Stimulated activated CD8-positive, alpha-beta memory T cell treated with anti-CD3 and anti-CD28 coated beads, Interleukin-12 subunit alpha, Interleukin-12 subunit beta, amount 100 ng/mL, for 24 hours (primary cell): Measurements from ENCODE around the gene RAB8A.
"Not testable (repeated sequence)": the region's sequence is repeated elsewhere in the genome, so short reads cannot be mapped to it uniquely, and the experiment has no call there.

Experiments
- DNase-seq: peaks from one replicate; pipeline ENCODE4 v3.0.0-alpha.2; 2020; ENCODE audit errors: extremely low read depth

Gene RAB8A

DNA sequence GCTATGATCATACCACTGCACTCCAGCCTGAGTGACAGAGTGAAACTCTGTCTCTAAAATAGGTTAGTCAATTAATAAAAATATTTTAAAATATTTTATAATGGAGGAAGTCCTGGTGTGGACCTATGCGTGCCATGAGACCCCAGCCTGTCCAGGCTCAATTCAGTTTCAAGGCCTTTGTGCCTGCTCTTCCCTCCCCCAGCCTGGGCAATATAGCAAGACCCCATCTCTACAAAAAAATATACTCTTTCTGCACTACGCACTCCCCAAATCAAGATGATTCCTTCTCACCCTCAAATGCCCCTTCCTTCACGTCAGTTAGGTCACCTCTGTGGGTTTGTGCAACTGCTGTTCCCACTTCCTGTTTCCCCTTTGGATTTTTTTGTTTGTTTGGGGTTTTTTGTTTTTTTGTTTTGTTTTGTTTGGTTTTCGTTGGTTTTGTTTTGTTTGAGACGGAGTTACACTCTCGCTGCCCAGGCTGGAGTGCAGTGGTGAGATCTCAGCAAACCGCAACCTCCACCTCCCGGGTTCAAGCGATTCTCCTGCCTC is 30.4 kb downstream of the RAB8A start:
- DNase-seq, result no peak

DNA sequence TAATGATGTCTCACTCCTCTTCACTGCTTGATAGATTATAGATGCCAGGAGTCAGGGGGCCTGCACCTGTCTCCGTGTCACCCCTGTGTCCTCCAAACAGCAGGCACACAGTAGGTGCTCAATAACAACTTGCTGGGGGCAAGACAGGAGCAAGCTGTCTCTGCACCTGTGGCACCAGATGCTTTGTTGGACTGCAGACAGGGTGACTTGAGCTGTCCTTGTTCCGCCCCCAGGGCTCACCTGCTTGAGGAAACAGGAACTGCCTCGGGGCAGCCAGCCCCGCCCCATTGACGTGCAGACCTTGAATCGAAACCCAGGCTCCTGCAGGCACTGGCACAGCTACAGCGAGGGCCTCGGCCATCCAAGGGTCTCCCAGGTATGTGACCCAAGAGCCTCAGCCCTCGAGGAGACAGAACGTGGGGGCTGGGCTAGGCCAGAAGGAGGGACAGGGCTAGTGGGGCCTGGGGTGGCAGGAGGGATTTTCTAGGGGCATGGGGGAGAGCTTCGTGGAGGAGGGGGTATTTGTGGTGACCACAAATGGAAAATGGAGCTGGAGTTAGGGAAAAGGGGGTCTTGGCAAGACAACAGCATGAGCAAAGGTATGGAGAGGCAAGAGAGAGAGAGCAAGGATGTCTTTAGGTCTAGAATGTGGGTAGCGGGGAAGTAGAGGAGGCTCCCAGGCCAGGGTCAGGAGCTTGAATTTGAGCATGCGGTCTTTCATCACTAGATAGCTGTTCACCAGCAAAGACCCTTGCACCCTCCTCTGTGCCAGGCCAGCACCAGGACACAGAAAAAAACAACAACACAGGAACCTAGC is 31.9 kb downstream of the RAB8A start, which contains the start of gene HSH2D:
HSH2D (plus strand) TSS at position 287 of the 817 bp plus-strand sequence. CDS start 5,066 bp downstream, outside the sequence.
- DNase-seq, result peak; percentile 45

DNA sequence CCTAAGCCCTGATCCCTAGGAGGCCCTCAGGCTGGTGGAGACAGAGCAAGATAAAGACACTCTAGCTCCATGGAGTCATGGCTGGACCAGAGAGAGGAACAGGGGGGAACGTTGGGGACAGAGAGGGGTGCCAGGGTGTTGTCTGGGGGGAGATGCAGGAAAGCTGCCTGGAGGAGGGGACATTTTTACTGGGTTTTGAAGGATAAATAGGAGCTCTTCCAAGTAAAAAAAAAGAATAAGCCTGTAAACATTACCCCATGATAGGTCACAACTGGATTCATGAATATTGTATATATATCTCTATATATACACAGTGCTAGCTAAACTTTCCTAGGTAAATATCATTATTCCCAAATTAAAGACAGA is 32.5 kb downstream of the RAB8A start:
- no peak for DNase-seq

DNA sequence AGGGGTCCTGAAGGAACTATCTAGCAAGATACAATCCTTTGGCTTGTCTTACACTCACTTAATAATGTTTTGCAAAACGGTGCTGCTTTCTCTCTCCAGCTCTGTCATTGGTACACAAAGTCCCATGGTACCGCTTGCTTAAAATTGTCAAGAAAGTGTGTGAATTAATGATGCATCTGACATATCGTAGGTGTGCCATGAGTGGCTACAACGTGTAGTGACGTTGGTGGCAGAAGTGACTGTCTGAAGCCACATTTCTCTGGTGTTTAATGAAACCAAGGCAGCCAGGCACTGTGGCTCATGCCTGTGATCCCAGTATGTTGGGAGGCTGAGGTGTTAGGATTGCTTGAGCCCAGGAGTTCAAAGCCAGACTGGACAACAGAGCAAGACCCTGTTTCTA is 34.4 kb downstream of the RAB8A start:
- no peak for DNase-seq

DNA sequence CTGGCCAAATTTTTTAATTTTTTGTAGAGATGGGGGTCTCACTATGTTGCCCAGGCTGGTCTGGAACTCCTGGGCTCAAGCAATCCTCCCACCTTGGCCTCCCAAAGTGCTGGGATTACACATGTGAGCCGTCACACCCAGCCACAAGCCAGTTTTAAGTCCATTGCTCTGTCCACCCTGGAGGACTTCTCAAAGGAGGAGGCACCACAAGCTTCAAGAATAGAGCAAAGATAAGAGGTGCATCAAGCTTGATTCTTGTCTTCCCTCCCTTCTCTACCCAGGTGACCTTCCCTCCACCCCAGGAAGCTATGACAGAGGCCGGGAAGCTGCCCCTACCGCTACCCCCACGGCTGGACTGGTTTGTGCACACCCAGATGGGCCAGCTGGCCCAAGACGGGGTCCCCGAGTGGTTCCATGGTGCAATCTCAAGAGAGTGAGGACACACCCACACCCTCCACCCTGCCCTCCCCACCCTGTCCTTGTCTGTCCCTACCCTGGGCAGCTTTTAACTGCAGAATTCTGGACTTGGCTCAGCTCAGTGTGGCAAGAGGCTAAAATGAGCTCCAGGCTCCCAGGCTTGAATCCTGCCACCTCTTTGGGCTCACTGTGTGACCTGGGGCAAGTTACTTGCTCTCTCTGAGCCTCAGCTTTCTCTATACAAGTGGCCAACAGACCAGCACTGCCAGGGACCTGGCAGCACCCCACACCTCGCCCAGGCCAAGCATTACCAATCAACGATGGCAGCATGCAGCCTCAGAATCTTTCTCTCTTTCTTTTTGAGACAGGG is 36.9 kb downstream of the RAB8A start:
- DNase-seq, result no peak

DNA sequence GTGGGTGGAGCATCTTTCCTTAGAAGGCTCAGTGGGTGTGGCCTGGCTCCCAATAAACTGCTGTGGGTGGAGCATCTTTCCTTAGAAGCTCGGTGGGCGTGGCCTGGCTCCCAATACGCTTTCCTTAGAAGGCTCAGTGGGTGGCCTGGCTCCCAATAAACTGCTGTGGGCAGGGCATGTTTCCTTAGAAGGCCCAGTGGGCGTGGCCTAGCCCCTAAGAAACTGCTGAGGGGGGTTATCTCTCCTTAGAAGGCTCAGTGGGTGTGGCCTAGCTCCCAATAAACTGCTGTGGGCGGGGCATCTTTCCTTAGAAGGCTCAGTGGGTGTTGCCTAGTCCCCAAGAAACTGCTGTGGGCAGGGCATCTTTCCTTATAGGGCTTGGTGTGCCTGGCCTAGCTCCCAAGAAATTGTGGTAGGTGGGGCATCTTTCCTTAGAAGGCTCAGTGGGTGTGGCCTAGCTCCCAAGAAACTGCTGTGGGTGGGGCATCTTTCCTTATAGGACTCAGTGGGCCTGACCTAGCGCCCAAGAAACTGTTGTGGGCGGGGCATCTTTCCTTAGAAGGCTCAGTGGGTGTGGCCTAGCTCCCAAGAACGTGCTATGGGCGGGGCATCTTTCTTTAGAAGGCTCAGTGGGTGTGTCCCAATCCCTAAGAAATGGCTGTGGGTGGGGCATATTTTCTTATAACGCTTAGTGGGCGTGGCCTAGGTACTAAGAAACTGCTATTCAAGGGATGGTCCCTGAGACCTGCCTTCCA is 42.1 kb downstream of the RAB8A start:
- DNase-seq, result no peak

DNA sequence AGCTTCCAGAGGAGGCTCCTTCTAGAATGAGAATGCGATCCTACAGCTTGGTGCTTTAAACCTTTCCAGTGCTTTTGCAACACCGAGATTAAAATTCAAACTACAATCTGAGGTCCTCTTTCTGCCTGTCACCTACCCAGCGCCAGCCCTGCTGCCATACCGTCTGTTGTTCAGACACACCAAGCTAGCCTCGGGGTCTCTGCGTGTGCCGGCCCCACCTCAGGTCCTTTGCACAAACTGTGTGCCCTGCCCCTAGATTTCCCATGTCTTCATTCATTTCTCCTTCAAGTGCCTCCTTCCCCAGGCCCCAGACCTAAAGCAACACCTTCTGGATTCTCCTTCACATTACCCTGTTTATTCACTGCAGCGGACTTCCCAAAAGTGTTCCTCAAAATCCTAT is 42.9 kb downstream of the RAB8A start:
- DNase-seq, result no peak

DNA sequence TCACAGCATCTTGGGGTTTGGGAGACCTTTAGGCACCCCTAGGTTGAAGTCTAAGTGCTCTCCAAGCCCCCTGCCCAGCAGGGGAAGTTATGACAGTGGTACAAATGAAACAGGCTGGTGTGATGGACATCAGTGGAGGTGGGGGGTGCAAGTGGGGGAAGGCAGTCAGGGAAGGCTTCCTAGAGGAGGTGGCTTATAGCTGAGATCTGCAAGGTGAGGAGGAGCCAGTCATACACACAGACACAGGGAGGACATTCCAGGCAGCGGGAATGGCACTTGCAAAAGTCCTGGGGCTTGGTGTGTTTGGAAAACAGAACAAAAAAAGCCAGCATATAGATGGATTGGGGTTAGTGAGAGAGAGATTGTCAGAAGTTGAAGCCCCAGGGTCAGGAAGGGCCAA is 43.4 kb downstream of the RAB8A start:
- no peak for DNase-seq

DNA sequence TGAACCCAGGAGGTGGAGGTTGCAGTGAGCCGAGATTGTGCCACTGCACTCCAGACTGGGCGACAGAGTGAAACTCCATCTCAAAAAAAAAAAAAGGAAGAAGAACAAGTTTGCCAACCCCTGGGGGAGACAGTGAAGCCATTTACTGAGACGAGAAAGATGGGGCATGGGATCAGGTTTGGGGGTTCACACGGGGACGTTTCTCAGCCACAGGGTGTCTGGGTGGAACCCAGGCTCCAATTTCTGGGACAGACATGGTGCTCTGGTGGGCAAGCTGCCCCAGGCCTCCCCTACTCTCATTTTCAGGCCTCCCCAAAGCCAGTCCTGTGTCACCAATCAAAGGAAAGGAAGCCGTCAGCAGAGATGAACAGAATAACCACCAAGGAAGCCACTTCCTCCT is 45.2 kb downstream of the RAB8A start:
- DNase-seq, result no peak

DNA sequence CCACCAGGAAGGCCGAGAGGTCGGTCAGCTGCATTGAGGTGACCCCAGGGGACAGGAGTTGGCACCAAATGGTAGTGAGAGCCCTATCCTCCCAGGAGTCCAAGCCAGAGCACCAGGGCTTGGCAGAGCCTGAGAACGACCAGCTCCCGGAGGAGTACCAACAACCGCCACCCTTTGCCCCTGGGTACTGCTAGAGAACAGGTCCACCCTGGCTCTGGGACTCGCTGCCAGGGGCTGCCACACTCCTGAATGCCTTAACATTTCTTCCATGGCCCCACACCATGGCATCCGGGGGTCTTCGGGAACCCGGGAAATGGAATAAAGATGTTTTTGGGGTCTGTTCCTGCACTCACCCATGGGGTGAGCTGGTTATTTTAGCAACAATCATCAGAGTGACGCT is 45.9 kb downstream of the RAB8A start:
- no peak for DNase-seq

DNA sequence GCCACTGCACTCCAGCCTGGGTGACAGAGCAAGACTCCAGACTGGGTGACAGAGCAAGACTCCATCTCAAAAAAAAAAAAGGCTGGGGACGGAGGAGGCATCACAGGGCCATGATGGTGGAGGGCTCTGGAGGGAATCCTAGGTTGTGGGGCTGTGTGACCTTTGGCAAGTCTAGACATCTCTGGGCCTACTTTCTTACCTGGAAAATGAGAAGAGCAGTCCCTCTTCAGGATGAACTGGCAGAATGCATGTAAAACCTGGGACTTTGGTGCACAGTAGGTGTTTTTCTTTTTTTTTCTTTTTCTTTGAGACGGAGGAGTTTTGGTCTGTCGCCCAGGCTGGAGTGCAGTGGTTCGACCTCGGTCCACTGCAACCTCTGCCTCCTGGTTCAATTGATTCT is 48.0 kb downstream of the RAB8A start:
- no peak for DNase-seq

DNA sequence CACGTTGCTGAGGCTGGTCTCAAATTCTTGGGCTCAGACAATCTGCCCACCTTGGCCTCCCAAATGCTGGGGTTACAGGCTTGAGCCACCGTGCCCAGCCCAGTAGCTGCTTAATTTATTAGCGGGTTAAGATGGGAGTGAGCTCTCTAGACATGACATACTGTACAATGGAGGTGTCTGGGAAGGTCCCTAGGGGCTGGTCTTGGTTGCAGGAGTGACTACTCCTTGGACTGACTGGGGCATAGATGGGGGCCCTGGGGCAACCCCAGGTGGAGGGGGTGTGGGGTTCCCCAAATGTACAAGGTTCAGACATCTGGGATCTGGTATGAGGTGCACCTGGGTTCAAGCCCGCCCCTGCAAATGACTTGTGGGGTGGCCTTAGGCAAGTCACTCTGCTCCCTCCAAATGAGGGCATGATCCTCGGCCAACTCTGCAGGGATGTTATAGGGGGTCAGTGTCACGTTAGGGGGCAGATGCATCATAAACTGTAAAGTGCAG is 48.8 kb downstream of the RAB8A start:
- DNase-seq, result no peak

DNA sequence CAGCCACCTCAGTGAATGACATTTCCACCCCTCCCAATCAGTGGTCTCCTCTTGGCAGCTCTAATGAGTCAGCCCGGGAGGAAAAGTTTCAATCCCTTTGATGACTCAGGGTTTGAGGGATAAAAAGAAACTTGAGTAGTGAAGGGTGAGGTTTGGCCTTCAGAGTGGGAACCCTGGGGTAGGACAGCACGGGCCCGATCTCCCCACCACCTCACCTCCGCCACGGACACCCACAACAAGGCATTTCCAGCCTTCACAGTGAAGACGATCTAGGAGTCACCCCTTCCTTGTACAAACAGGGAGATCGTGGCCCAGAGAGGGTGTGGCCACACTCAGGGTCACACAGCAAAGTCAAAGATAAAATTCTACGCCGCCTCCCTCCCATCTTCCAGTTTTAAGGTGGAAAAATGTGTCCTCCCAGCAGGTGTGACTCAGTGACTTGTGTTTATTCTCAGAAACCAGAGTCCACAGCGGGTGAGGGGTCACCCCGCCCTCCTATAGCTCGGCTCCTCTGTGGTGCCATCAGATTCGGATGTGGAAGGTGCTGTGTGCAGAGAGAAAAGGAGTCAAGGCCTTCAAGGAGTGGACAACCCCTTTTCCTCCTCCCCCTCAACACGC is 49.4 kb downstream of the RAB8A start:
- DNase-seq, result peak; percentile 14

DNA sequence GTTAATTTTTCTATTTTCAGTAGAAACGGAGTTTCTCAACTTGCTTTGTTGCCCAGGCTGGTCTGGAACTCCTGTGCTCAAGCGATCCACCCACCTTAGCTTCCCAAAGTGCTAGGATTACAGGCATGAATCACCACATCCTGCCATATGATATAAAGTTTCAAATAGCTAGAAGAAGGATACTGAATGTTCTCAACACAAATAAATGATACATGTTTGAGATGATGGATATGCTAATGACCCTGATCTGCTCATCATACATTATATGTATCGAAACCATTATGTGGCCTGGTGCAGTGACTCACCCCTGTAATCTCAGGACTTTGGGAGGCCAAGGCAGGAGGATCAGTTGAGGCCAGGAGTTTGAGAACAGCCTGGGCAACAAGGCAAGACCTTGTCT is 50.2 kb downstream of the RAB8A start:
- no peak for DNase-seq

DNA sequence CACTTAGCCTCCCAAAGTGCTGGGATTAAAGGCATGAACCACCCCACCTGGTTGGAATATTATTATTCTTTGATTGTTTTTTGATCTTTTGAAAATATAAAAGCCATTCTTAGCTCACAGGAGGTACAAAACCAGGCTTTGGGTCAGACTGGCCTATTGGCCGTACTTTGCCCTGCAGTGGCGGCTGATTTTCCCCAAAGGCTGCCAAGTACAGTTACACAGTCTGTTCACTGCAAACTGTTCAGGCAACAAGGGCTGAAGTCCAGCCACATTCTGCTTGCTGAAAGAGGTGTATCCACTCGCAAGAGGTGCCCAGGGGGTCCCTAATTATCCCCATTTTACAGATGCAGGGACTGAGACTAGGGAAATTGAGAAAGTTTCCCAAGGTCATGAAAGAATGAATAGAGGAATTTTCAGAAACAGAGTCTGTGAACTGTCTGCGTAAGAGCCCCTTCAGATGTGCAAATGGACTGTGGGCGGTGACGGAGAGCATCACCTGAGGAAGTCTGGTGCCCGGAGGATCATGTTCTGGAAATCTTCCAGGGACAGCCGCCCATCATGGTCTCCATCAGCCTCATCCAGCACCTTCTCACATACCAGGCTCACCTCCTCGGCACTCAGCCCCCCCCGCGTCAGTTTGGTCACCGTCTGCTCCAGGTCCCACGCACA is 52.7 kb downstream of the RAB8A start:
- no peak for DNase-seq

DNA sequence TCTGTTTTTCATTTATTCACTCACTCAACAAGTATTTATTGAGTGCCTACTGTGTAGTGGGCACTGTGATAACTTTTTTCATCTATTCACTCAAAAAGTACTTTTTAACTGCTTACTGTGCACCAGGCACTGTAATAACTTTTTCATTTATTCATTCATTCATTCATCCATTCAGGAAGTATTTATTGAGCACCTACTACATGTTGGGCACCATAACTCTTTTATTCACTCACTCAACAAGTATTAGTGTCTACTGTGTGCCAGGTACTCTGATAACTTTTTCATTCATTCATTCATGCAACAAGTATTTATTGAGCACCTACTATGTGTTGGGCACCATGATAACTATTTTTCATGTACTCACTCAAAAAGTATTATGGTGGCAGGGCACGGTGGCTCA is 54.7 kb downstream of the RAB8A start:
- no peak for DNase-seq

DNA sequence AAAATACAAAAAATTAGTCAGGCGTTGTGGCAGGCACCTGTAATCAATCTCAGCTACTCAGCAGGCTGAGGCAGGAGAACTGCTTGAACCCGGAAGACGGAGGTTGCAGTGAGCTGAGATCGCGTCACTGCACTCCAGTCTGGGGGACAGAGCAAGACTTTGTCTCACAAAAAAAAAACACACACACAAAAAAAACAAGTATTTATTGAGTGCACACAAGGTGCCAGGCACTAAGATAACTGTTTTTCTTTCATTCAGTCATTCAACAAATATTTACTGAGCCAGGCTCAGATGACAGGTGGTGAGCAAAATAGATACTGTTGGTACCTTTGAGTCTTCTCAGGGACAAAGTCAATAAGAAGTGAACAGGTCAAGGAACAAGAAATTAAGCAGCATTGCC is 55.4 kb downstream of the RAB8A start:
- DNase-seq, result no peak

DNA sequence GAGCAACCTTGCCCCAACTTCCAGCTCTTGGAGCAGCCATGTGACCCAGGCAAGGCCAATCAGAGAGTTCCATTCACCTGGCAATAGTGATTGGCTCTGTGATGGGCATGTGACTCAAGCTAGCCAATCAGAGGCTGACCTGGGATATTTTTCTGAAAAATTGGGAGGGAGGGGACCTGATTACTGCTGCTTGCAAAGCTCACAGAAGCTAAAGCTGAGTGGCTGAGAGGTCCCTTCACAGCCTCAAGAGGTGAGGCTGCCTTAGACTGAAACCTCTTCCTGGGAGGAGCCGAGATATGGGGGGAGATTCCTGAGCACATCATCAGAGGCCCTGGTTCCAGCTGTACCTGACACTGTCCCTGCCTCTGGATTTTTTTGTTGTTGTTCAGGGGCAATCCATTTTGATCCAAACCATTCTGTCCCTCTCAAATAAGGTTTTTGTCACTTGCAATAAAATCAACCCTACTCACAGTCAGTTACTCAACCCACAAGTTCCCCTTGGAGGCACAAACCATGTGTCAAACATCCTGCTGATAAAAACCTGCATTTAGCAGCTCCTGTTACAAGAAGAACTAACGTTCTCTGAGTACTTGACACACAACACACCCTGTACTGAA is 56.9 kb downstream of the RAB8A start:
- DNase-seq, result no peak

DNA sequence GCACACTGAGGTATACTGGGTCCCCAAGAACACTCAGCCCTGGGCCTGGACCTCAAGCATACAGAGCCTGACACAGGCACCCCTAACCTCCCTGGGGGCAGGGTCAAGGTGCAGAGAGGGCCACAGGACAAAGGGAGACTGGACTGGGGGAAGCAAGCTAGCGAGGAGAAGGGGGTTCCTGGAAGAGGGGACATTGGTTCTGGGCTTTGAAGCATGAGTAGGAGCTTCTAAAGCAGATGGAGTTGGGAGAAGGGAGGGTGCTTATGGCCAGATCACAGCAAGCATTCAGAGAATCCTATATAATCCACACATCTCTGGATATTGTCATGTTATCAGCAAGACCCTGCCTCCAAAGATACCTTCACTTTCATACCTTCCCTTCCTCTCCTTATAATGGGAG is 58.4 kb downstream of the RAB8A start:
- no peak for DNase-seq

DNA sequence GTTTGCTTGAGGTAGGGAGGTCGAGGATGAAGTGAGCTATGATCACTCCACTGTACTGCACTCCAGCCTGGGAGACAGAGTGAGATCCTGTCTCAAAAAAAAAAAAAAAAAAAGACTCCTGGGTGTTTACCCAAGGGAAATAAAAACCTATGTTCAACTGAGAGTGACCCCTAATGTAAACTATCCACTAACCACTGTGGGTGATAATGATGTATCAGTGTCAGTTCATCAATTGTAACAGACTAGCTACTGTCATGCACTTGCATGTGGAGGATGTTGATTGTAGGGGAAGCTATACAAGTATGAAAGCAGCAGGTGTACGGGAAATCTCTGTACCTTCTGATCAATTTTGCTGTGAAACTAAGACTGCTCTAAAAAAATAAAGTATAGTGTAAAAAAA is 64.3 kb downstream of the RAB8A start:
- no peak for DNase-seq

DNA sequence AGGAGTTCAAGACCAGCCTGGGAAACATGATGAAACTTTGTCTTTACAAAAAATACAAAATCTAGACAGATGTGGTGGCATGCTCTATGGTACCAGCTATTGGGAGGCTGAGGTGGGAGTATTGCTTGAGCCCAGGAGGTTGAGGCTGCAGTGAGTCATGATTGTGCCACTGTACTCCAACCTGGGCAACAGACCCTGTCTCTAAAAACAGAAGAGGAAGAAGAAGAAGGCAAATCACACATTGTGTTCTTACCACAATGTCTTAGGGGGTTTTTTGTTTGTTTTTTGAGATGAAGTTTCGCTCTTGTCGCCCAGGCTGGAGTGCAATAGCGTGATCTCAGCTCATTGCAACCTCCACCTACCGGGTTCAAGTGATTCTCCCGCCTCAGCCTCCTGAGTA is 67.2 kb downstream of the RAB8A start:
- DNase-seq, result not testable (repeated sequence)
